Stimulated activated CD4-positive, alpha-beta T cell treated with anti-CD3 and anti-CD28 coated beads, Interleukin-1b, Interleukin-23, amount 100 ng/mL, for 4 hours (primary cell): ENCODE data around the gene CNNM3.
"Not testable (repeated sequence)": the region's sequence is repeated elsewhere in the genome, so short reads cannot be mapped to it uniquely, and the experiment has no call there.

Experiments
- DNase-seq, 2 donors: peaks; one replicate each; pipeline ENCODE4 v3.0.0-alpha.2; 2020; ENCODE audit warnings: low read depth in 2 of 2

CNNM3 gene

DNA sequence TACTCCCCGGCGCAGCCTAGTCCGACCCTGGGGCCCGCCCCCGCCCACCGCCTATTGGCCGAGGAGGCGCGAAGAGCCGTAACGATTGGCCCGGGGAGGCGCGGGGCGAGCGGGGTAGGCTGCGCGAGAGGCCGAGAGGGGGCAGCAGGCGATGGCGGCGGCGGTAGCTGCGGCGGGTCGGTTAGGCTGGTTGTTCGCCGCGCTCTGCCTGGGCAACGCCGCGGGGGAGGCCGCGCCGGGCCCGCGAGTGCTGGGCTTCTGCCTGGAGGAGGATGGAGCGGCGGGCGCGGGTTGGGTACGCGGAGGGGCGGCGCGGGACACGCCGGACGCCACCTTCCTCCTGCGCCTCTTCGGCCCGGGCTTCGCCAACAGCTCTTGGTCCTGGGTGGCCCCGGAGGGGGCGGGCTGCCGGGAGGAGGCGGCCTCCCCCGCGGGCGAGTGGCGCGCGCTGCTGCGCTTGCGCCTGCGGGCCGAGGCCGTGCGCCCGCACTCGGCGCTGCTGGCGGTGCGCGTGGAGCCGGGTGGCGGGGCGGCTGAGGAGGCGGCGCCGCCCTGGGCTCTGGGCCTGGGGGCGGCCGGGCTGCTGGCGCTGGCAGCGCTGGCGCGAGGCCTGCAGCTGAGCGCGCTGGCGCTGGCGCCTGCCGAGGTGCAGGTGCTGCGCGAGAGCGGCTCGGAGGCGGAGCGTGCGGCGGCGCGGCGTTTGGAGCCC lies at the start of gene CNNM3:
Gene CNNM3, plus strand, starts transcription at position 142 of the 709 bp plus-strand sequence. Its CDS starts 10 bp downstream, at position 152.
- DNase-seq, result peak; percentile 92 to 97

DNA sequence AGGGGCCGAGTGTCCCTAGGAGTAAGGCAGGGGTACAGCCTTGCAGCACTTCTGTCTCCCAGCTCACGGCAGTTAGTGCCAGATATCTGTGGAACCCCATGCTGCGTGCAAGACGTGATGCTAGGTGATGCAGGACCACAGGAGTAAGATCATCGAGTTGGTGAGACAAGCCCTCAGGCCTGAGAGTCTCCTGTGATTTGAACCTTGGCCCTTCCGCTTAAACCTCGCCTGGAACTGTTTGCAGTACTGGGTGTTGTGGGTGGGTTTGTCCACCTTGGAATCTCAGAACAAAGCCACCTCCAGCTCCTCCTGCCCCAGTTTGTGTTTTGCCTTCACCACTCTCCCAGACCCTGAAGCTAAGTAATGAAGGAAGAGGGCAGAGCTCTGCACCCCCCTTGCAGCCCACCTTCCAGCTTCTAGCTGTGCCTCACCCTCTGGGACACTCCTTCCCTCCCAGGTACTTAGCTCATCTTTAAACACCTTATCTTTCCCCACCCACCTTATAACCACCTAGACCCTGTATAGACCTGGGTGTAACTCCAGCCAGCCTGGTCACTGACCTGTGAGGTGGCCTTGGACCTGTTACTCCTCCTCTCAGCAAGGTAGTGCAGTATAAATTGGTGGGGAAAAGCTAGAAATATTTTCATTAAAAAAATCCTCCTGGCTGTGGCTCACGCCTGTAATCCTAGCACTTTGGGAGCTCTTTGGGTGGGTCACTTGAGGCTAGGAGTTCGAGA lies 48.8 kb upstream of the CNNM3 start:
- DNase-seq, result no peak

DNA sequence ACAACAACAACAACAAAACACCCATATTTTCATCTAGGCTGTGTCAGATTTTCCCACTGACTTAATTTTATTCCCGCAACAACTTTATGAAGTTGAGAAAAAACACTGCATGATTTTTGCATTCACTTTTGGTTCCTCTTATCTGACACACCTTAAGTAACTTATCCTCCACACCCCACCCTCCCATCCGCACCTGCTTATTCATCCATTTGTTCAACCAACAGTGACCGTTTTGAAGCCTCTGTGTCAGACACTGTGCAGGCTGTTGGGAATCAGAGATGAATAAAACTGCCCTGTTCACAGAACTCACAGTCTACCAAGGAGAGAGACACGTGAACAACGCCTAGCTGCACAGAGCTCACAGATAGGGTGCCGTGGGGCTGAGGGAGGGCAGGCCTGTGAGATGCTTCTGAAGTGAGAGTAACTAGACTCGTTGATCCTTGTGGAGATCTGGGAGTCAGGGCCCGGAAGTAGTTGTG lies 47.9 kb upstream of the CNNM3 start:
- no peak for DNase-seq

DNA sequence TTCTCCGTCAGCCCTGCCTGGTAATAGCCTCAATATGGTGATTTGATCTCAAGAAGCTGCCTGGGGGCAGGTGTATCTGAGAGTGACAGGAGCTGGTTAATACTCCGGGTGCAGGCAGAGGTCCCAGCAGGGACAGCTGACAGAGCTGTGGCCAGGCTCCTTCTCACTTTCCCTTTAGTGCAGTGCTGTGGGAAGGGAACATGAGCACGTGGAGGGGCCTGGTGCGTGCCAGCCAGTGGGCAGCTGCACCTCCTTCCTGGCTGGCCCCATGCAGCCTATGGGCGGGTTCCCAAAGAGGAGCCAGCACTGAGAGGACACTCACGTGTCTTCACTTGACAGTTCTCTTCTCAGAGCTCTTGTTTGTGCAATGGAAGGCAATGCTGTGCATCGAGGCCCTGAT lies 46.3 kb upstream of the CNNM3 start:
- no peak for DNase-seq

DNA sequence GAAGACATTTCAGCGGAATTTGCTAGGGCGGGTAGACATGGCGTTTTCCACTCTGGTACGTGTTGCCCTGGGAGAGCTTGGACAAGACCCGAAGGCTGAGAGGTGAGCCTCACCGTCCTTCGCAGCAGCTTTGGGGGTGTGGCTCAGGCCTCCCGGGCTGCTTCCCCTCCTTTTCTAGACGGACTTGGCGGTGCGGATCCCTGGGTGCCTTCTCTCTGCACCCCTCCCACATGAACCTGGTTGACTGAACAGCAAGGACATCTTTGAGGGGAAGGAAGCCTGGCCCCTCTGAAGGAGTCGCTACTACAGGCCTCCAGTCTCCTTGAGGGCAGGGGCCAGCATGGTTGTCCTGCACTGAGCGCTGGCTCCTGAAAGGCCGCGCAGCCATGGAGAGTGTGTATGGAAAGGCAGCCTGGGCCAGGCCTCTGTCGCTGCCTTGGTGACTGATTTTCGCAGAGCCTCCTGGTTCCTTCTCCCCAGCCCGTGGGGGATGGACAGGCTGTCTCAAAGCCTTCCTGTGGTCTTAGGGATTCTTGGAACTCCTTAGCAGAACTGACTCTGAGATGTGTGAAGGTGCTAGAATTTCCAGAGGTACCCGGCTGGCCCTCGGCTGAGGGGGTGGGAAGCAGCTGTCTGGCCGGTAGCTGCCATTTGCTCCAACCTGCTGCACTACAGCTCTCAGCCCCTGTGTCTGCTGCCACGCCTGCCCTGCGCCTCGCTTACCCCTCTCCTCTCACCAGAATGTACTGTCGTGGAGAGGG lies 45.4 kb upstream of the CNNM3 start:
- no peak for DNase-seq

DNA sequence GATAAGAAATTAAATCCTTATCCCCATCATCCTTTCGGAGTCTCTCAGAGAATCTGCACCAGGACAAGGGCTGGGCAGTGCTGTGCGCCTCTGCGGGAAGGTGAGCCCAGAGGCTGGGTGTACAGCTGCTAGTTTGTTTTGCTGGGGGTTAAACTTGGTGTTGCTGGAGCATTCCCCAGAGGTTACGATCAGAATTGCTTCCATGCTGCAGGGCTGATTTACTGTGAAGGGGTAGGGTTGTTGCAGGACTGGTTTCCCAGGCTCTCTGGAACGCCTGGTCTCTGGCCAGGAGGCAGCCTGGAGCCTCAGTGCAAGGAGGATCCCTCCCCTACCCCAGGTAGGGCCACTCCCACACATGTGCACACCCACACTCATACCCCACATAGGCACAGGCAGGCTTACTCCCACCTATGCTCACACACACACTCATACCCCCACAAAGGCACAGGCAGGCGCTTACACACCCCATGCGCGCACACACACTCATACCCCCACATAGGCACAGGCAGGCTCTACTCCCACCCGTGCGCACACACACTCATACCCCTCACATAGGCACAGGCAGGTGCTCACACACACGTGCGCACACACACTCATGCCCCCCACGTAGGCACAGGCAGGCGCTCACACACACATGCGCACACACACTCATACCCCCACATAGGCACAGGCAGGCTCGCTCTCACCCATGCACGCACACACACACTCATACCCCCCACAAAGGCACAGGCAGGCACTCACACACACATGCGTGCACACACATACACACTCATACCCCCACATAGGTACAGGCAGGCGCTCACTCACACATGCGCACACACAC lies 44.1 kb upstream of the CNNM3 start:
- DNase-seq, result no peak

DNA sequence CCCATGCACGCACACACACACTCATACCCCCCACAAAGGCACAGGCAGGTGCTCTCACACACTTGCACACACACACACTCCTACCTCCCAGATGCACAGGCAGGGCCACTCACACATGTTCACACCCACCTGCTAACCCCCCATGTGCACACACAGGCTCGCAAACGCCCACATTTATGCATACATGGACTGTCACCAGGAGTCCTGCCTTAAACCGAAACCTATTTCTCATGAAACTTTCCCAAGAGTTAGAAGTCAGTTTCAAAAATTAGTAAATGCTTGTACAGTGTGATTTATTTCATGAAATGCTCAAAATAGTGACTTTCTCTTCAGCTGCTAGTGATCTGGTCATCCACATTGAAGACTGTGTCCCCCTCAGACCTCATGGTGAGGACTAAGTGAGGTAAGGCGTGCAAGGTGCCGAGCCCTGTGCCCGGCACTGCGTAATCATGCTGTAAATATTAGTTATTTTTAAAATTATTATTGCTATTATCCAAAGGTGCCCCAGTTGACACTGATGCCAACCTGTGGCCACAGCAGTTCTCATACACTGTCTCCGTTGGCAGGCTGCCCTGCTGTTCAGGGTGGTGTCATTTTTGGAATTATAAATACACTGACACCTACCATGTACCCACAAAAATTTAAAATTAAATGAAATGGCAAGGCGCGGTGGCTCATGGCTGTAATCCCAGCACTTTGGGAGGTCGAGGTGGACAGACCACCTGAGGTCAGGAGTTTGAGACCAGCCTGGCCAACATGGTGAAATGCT lies 43.0 kb upstream of the CNNM3 start:
- no peak for DNase-seq

DNA sequence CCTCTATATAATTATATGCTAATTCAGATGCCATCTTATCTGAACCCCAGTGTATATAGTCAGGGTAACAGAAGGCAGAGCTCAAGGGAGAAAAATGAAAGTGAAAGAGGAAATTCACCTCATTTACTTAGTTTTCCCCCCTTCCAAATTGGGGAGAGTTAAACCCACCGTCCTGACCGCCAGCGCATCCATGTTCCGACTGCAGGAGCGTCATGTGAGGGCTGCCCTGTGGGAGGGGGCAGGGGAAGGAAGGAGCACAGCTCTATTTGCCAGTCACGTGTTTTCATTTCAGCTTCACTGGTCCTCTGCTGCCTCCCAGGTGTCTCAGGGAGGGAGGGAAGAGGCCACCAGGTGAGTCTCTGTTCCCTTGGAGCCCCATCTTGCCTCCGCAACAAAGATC lies 42.1 kb upstream of the CNNM3 start:
- peak in 1 of 2 donors; percentile 31 for DNase-seq

DNA sequence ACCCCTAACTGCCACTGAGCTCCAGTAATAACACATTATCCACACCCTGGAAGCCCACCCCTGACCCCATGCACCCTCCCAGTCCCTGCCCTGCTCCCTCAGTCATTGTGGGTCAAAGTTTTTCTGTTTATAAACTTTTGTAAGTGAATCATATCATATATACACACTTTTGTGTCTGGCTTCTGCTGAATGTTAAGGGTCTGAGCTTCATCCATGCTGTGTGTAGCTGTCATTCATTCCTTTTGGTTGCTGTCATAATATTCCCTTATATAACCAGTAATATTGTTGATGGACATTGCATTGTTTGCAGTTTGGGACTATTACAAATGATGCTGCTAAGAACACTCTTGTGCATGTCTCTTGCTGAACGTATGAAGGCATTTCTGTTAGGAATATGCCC lies 40.9 kb upstream of the CNNM3 start:
- DNase-seq, result no peak

DNA sequence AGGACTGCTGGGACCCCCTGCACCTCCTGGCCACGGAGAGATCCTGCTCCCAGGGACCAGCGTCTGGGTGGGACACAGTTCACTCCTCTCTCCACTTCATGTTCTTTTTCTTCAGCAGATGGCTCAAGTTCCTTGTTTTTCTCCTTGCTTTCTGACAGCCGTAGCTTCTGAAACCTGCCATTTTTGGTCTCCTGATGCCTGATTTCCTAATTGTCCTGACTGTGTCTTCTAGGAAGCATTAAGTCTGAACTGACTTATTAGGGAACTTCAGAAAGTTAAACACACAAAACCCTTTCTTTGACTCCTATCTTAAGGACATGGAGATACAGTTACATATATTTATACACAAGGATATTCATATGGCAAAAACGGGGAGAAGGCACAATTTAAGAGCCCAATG lies 32.7 kb upstream of the CNNM3 start:
- DNase-seq, result no peak

DNA sequence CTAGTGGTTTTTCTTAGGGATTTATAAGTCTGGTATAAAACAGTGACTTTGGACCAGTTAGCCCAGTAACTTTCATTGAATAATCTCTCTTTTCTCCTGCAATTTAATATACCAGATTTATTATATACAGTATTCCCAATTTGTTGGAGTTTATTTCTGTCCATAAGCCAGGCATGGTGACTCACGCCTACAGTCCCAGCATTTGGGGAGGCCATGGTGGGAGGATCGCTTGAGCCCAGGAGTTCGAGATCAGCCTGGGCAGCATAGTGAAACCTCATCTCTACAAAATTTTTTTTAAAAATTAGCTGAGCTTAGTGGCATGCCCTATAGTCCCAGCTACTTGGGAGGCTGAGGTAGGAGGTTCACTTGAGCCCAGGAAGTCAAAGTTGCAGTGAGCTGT lies 28.7 kb upstream of the CNNM3 start:
- no peak for DNase-seq

DNA sequence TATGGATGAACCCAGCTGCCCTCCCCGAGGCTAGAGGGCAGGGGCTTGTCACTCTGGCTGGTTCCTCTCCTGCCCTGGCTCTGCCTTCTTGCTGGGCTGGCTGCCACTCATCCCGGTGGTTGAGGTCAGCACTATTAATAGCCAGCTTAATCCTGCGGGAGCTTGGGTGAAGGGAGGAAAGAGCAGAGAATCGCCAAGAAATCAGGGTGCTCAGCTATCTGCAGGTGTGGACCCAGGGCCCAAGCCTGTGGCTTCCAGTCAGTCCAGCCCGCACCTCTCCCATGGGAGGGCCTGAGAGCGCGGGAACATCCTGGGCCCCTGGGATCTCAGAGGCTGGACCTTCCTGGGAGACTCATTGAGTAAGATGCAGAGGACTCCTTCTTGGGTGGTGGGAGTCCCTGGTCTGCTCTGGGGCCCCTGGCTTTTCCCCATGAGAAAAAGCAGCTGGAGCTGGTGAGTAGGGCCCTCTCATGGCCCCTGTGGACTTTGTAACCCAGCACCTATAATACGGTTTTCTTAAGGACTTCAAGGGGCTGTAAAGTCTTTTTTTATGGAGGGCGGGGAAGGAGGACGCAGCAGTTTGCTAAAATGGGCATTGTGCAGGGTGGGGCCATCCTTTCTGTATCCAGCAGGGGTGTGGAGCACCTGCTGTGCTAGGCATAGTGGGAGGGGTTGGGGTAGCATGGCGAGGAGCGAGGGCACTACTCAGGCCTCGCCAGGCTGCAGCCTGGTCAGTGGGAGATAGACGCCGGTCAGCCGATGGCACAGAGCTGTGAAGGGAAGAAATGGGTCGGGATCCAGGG lies 27.4 kb upstream of the CNNM3 start:
- DNase-seq, result no peak

DNA sequence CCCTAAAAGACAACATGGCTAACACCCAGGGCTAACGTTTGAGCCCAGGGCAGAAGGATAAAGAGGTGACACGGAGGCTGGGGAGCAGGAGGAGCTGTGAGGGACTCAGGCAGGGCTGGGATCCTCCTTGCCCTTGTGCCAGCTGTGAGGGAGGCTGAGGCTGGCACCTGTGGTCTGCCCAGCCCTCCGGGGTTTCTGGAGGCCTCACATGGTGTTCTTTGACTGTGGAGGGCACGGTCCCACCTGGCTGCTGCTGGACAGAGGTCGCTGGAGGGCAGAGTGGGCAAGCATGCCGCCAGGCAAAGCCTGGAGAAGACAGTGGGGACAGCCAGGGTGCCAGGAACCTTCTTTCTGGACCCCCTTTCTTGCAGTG lies 26.8 kb upstream of the CNNM3 start:
- no peak for DNase-seq

DNA sequence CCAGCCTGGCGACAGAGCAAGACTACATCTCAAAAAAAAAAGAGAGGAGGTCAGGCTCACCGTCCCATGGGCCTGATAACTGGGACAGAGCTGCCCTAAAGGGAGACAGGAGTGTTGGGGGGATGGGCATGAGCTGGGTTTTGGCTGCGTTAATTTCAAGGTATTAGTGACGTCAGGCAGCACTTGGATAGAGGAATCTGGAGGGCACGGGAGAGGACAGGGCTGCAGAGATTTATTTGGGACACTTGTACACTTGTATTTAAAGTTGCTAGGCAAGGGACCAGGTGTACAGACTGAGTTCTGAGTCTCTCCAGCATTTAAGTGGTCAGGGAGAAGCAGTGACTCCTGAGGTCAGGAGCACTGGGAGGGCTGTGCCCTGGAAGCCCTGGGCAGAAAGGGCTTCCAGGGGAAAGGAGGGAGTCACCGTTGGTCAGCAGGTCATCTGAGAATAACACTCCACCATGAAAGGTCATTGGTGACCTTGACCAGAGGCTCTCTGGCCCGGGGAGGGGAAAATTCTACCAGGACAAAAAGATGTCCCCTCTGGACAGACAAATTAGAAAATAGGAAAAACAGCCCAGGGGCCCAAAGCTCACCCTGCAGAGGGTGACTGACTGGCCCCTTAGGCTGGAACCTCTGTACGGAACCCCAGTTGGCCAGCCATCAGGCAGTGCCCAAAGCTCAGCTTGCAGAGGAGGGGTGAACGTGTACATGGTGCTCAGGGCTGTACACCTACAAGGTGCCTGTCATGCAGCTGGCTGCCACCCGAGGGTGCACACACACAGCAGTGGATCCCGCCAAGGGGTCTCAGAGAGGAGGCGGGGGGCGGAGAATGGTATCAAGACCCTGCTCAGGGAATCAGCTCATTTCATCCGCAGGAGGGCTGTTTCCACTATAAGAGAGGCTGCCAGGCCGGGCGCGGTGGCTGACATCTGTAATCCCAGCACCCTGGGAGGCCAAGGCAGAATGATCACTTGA lies 23.0 kb upstream of the CNNM3 start:
- DNase-seq, result no peak

DNA sequence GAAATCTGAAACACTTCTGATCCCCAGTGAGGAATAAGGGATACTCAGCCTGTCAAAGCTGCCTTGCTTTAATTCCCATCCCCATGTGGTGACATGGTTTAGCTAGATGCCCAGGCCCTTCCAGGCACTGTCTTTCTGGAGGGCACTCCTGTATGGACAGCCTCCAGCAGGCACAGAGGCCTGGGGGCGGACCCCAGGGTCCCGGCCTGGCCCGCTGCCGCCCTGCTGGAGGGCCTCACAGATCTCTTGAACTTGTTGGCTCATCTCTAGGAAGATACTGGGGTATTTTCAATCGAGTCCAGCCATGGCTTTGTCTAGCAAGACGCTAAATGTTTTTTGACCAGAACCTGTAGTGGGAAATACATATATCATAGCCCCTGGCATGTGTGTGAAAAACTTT lies 21.0 kb upstream of the CNNM3 start:
- DNase-seq, result no peak

DNA sequence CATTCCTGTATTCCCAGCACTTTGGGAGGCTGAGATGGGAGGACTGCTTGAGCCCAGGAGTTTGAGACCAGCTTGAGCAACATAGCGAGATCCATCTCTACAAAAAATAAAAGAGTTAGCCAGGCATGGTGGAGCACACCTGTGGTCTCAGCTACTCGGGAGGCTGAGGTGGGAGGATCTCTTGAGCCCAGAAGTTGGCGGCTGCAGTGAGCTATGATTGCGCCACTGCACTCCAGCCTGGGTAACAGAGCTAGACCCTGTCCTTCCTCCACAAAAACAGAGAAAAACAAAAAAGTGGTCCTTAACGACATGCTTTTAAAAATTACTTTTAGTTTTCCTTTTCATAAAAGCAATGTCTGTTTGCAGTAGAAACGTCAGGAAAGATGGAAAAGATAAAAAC lies 19.6 kb upstream of the CNNM3 start:
- not testable (repeated sequence) for DNase-seq

DNA sequence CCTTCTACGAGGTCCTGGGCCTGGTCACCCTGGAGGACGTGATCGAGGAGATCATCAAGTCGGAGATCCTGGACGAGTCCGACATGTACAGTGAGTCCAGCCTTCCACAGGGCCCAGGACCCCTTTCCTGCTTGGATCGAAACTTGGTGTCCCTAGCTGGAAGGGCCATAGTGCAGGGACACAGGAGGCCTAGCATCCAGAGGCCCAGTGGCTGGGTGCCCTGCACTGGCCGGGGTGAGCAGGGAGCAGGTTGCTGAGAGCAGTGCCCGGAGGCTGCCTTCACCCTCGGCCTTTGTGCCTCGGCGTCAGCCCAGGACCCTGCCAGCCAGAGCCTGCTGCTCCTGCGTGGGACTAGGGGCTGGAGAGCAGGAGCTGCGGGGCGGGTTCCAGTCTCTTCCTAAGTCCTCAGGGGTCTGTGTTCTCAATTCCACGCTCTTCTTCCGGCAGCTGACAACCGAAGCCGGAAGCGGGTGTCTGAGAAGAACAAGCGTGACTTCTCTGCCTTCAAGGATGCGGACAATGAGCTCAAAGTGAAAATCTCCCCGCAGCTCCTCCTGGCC lies 18.9 kb upstream of the CNNM3 start:
- no peak for DNase-seq

DNA sequence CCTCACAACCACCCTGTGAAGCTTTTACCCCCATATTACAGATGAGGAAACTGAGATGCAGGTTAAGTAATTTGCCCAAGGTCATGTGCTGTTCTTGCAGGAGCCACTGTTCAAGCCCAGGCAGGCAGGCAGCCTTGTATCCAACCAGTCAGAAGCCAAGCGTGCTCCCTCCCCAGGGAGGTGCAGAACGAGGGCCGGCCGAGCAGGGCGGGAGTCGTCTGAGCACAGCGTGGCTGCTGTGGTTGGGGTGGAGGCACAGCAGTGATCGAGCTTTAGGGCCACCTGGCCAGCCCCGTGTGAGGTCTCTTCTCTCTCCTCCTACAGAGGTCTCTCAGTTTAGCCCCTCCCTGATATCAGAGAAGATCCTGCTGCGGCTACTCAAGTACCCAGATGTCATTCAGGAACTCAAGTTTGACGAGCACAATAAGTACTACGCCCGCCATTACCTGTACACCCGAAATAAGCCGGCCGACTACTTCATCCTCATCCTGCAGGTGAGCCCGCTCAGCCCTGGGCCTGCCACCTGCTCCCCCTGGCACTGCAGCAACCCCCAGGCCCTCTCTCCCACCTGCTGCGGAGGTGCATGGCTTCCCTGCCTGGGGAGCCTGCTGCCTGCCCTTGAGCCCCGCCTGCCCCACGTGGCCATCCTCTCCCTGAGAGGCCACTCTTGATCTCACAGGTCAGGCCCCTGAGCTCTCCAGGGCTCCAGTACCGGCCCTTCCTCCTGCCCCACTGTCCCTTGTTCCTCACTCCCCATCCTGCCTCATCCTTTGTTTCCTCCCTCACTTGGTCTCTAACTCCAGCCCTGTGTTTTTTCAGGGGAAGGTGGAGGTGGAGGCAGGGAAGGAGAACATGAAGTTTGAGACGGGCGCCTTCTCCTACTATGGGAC lies 17.1 kb upstream of the CNNM3 start:
- DNase-seq, result no peak
